WTC11 (cell line): ENCODE results near the gene FGF12. TPM values are rescaled to one million over a fixed set of nuclear protein-coding genes. Genes with fewer than 3 reads are reported as not detected.

Experiments used
- ATAC-seq: fragments of 200-7000 bp; cut with Tn5 transposase; 2 replicates; pipeline ENCODE4 v1.10.0; 2021; ENCODE audit warnings: mild to moderate bottlenecking, moderate library complexity
- CTCF ChIA-PET: fragments of 300-600 bp; sonication (Branson Sonifier 250); formaldehyde crosslinking; loops from one replicate; lab custom pipeline; 2021; ENCODE audit warnings: antibody characterized with exemption; lab: Charles Lee
- POLR2A ChIA-PET: fragments of 350-600 bp; sonication (Branson Sonifier 250); formaldehyde crosslinking; loops from one replicate; lab custom pipeline; 2021; ENCODE audit warnings: antibody characterized with exemption; lab: Charles Lee
- DNase-seq: peaks from one replicate; pipeline ENCODE4 v3.0.0; 2021; ENCODE audit warnings: low spot score
- H3K27ac Mint-ChIP-seq: 2 replicates; pipeline ENCODE4 v1.8.0; 2021; ENCODE audit warnings: mixed read lengths
- H3K27me3 Mint-ChIP-seq: 2 replicates; pipeline ENCODE4 v1.8.0; 2021; ENCODE audit warnings: low read depth, mild to moderate bottlenecking, moderate library complexity, mixed read lengths
- H3K36me3 Mint-ChIP-seq: 2 replicates; pipeline ENCODE4 v1.8.0; 2021; ENCODE audit warnings: mixed read lengths
- H3K4me1 Mint-ChIP-seq: 2 replicates; pipeline ENCODE4 v1.8.0; 2022; ENCODE audit warnings: mixed read lengths
- H3K4me3 Mint-ChIP-seq: 2 replicates; pipeline ENCODE4 v1.8.0; 2021; ENCODE audit warnings: mild to moderate bottlenecking, moderate library complexity, mixed read lengths
- H3K9me3 Mint-ChIP-seq: 2 replicates; pipeline ENCODE4 v1.8.0; 2021; ENCODE audit warnings: mixed read lengths
- CBFB ChIP-seq: sonication (generic); formaldehyde crosslinking; IDR thresholded peaks from 2 replicates; pipeline ENCODE4 v1.8.1; 2022; ENCODE audit warnings: mild to moderate bottlenecking, low read depth, missing genetic modification reagents
- ETV6 ChIP-seq: sonication (generic); formaldehyde crosslinking; IDR thresholded peaks from 2 replicates; pipeline ENCODE4 v1.8.1; 2022; ENCODE audit warnings: mild to moderate bottlenecking, missing genetic modification reagents
- IRF2 ChIP-seq: sonication (generic); formaldehyde crosslinking; IDR thresholded peaks from 2 replicates; pipeline ENCODE4 v1.8.0; 2022; ENCODE audit warnings: low read depth, missing genetic modification reagents, borderline replicate concordance
- JUN ChIP-seq: sonication (generic); formaldehyde crosslinking; IDR thresholded peaks from 2 replicates; pipeline ENCODE4 v1.8.0; 2023; ENCODE audit warnings: mild to moderate bottlenecking, missing genetic modification reagents
- NR2C2 ChIP-seq: sonication (generic); formaldehyde crosslinking; IDR thresholded peaks from 2 replicates; pipeline ENCODE4 v1.8.0; 2022; ENCODE audit warnings: mild to moderate bottlenecking, missing genetic modification reagents
- NR3C1 ChIP-seq: sonication (generic); formaldehyde crosslinking; conservative IDR thresholded peaks from 2 replicates; pipeline ENCODE4 v1.8.1; 2023; ENCODE audit warnings: low read depth, mild to moderate bottlenecking, missing genetic modification reagents
- OVOL2 ChIP-seq: fragments of 250-450 bp; sonication (Bioruptor Pico); IDR thresholded peaks from 2 replicates; pipeline ENCODE4 v1.9.0; 2021; ENCODE audit warnings: mild to moderate bottlenecking, borderline replicate concordance
- RORB ChIP-seq: fragments of 250-450 bp; sonication (Bioruptor Pico); IDR thresholded peaks from 2 replicates; pipeline ENCODE4 v1.9.0; 2021; ENCODE audit warnings: mild to moderate bottlenecking
- SMAD3 ChIP-seq: sonication (generic); formaldehyde crosslinking; IDR thresholded peaks from 2 replicates; pipeline ENCODE4 v1.8.0; 2022; ENCODE audit warnings: missing genetic modification reagents, mild to moderate bottlenecking, borderline replicate concordance
- SMAD4 ChIP-seq: sonication (generic); formaldehyde crosslinking; IDR thresholded peaks from 2 replicates; pipeline ENCODE4 v1.8.0; 2022; ENCODE audit warnings: mild to moderate bottlenecking, missing genetic modification reagents
- SP1 ChIP-seq: sonication (generic); formaldehyde crosslinking; conservative IDR thresholded peaks from 2 replicates; pipeline ENCODE4 v1.8.1; 2022; ENCODE audit warnings: missing genetic modification reagents
- TCF7 ChIP-seq: sonication (generic); formaldehyde crosslinking; IDR thresholded peaks from 2 replicates; pipeline ENCODE4 v1.8.0; 2022; ENCODE audit warnings: mild to moderate bottlenecking, low read depth, missing genetic modification reagents, moderate library complexity
- TEAD4 ChIP-seq: sonication (generic); formaldehyde crosslinking; IDR thresholded peaks from 2 replicates; pipeline ENCODE4 v1.8.0; 2022; ENCODE audit warnings: mild to moderate bottlenecking, missing genetic modification reagents
- ZBTB21 ChIP-seq: sonication (generic); formaldehyde crosslinking; IDR thresholded peaks from 2 replicates; pipeline ENCODE4 v1.8.1; 2023; ENCODE audit warnings: mild to moderate bottlenecking, missing genetic modification reagents, borderline replicate concordance
- ZNF121 ChIP-seq: sonication (generic); formaldehyde crosslinking; IDR thresholded peaks from 2 replicates; pipeline ENCODE4 v1.8.0; 2023; ENCODE audit warnings: missing genetic modification reagents
- ZNF232 ChIP-seq: sonication (generic); formaldehyde crosslinking; IDR thresholded peaks from 2 replicates; pipeline ENCODE4 v1.8.0; 2022; ENCODE audit warnings: mild to moderate bottlenecking, missing genetic modification reagents
- ZNF396 ChIP-seq: fragments of 250-450 bp; sonication (Bioruptor Pico); IDR thresholded peaks from 2 replicates; pipeline ENCODE4 v1.8.0; 2021; ENCODE audit warnings: mild to moderate bottlenecking, moderate library complexity, borderline replicate concordance
- ZNF423 ChIP-seq: fragments of 250-450 bp; sonication (Bioruptor Pico); IDR thresholded peaks from 2 replicates; pipeline ENCODE4 v2.1.2; 2022; ENCODE audit warnings: mild to moderate bottlenecking, moderate library complexity
- total RNA-seq: library from RNA; stranded (reverse); gene quantifications from 3 replicates; pipeline ENCODE4 v1.2.3, GENCODE V29; 2021
- TF ChIP-seq, protein P1 (sequence below): sonication (generic); formaldehyde crosslinking; IDR thresholded peaks from 2 replicates; pipeline ENCODE4 v1.8.0; 2023; ENCODE audit warnings: missing genetic modification reagents
- TF ChIP-seq, protein P2 (sequence below): sonication (generic); formaldehyde crosslinking; IDR thresholded peaks from 2 replicates; pipeline ENCODE4 v1.8.1; 2023; ENCODE audit warnings: mild to moderate bottlenecking, missing genetic modification reagents, moderate library complexity
- TF ChIP-seq, protein P3 (sequence below): sonication (generic); formaldehyde crosslinking; IDR thresholded peaks from 2 replicates; pipeline ENCODE4 v1.8.1; 2023; ENCODE audit warnings: mild to moderate bottlenecking, missing genetic modification reagents
- TF ChIP-seq, protein P4 (sequence below): sonication (generic); formaldehyde crosslinking; conservative IDR thresholded peaks from 2 replicates; pipeline ENCODE4 v1.8.1; 2023; ENCODE audit warnings: mild to moderate bottlenecking, low read depth, missing genetic modification reagents, moderate library complexity
- TF ChIP-seq, protein P5 (sequence below): sonication (generic); formaldehyde crosslinking; conservative IDR thresholded peaks from 2 replicates; pipeline ENCODE4 v1.8.1; 2022; ENCODE audit warnings: mild to moderate bottlenecking, missing genetic modification reagents
- TF ChIP-seq, protein P6 (sequence below): sonication (generic); formaldehyde crosslinking; IDR thresholded peaks from 2 replicates; pipeline ENCODE4 v1.8.1; 2022; ENCODE audit warnings: mild to moderate bottlenecking, missing genetic modification reagents, moderate library complexity, borderline replicate concordance
- TF ChIP-seq, protein P7 (sequence below): sonication (generic); formaldehyde crosslinking; IDR thresholded peaks from 2 replicates; pipeline ENCODE4 v1.8.0; 2022; ENCODE audit warnings: mild to moderate bottlenecking, missing genetic modification reagents

FGF12 gene
- total RNA-seq, 1 experiment from 2014 or later = 13.5 TPM

DNA sequence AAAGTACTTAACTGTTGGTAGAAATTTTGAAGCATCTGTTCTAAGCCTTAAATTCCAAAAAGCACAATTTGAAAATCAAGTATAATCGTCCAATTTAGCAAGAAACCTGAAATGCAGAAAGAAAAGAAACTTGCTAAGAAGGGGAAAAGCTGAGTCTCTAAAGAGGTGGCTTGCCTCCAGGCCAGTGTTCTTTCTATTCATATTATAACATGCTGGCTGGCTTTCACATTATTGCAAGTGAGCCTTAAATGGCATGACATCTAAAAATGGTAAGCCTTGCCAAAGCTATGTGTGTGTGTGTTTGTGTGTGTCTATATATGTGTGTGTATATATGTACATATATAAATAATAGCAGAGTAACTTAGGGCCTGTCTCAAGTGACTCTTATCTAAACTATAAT, 89.5 kb downstream of the FGF12 start:
- no peak overlapping the region for H3K27ac Mint-ChIP-seq
- peaks cover 4% of the 10 kb centered on the region for H3K4me1 Mint-ChIP-seq
- H3K36me3 Mint-ChIP-seq = no peaks in the 10 kb centered on the region
- DNase-seq (no peak), ATAC-seq (no peak)
- no peaks in the 10 kb centered on the region for H3K9me3 Mint-ChIP-seq
- POLR2A ChIA-PET = no interaction called here
- no peaks in the 10 kb centered on the region for H3K27me3 Mint-ChIP-seq
- CTCF ChIA-PET = no interaction called here
- TF ChIP-seq JUN (CRISPR knock-in tag) (no peak), IRF2 (CRISPR knock-in tag) (no peak)
- H3K4me3 Mint-ChIP-seq = no peak overlapping the region

DNA sequence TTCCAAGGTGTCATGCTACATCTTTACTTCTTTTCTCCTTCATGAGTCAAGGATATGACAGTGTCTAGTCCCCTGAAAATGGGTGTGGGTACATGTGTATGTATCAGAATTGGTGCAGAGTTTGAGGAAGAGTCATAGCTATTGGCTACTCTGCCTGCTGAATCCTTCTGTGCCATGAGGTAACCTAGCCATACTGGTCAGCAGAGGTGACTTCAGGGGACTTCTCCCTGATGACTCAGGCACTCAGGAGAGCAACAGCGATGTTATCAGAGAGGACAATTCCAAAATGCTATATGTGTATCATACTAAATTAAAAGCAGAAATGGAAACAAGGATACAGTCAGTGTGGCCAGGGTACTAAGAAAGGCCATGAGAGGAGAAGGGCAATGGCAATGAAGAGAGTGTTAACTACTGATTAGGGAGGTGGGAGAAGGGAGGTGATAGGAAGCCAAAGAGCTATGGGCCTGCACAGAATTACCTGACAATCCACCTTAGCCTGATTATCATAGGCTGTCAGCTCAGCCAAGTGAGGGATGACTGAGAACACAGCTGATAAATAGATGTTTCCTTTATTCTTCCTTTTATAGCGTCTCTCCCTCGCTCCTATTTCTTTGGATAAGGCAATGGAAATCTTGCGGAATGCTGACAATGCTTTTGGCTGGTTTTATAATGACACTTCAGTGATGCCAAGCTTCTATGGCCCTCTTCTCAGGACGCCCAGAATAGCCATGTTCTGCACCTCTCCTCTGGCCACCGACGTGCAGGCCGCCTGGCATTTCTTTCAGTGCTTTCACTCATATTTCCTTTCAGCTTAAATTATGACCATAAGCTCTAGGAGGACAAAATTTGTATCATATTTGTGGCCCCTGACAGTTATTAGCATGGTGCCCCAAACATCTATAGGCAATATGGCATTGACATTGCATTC, 90.6 kb downstream of the FGF12 start:
- Mint-ChIP-seq H3K4me1 (peaks cover 4% of the 10 kb centered on the region), H3K27ac (no peak overlapping the region), H3K4me3 (no peak overlapping the region), H3K9me3 (no peaks in the 10 kb centered on the region), H3K27me3 (no peaks in the 10 kb centered on the region), H3K36me3 (no peaks in the 10 kb centered on the region)
- no peak for ATAC-seq
- ChIA-PET POLR2A (no interaction called here), CTCF (interaction anchor here (0.5 kb wide), 1 partner anchor 1500 kb away, joined by 3 read pairs; no protein-coding TSS in a partner anchor)
- TF ChIP-seq TCF7 (CRISPR knock-in tag) (no peak), CBFB (CRISPR knock-in tag) (no peak), ETV6 (no peak), SMAD4 (CRISPR knock-in tag) (no peak), ZNF396 (CRISPR knock-in tag) (no peak), SP1 (CRISPR knock-in tag) (no peak), SMAD3 (no peak), ZBTB21 (CRISPR knock-in tag) (no peak), ZNF121 (CRISPR knock-in tag) (no peak)
- TF ChIP-seq, protein P1, sequence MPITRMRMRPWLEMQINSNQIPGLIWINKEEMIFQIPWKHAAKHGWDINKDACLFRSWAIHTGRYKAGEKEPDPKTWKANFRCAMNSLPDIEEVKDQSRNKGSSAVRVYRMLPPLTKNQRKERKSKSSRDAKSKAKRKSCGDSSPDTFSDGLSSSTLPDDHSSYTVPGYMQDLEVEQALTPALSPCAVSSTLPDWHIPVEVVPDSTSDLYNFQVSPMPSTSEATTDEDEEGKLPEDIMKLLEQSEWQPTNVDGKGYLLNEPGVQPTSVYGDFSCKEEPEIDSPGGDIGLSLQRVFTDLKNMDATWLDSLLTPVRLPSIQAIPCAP = no peak
- TF ChIP-seq, protein P2, sequence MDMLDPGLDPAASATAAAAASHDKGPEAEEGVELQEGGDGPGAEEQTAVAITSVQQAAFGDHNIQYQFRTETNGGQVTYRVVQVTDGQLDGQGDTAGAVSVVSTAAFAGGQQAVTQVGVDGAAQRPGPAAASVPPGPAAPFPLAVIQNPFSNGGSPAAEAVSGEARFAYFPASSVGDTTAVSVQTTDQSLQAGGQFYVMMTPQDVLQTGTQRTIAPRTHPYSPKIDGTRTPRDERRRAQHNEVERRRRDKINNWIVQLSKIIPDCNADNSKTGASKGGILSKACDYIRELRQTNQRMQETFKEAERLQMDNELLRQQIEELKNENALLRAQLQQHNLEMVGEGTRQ (CRISPR knock-in tag) = no peak
- DNase-seq = no peak

DNA sequence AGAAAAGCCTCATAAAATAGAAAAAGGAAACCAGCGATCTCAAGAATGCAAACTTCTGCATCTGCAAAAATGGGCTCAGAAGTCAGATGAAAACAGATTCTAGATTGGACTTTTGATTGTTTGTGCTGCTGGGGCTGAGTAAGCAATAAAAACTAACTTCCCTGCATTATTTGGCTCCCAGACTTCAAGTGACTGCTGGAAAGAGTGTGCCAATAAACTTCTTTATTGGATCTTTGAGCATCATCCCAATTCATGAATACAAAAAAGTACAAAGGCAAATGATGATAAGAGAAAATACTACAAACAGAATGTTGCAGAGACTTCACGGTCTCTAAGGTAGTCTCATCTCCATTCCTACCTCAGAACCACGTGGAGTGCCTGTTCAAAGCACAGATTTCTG, 97.9 kb downstream of the FGF12 start:
- no peak for ATAC-seq
- TF ChIP-seq NR3C1 (CRISPR knock-in tag) (no peak), NR2C2 (no peak), CBFB (CRISPR knock-in tag) (no peak), TEAD4 (CRISPR knock-in tag) (no peak), ZNF232 (CRISPR knock-in tag) (no peak), OVOL2 (CRISPR knock-in tag) (no peak), ZNF423 (CRISPR knock-in tag) (no peak), RORB (CRISPR knock-in tag) (no peak), JUN (CRISPR knock-in tag) (no peak)
- TF ChIP-seq, protein P3, sequence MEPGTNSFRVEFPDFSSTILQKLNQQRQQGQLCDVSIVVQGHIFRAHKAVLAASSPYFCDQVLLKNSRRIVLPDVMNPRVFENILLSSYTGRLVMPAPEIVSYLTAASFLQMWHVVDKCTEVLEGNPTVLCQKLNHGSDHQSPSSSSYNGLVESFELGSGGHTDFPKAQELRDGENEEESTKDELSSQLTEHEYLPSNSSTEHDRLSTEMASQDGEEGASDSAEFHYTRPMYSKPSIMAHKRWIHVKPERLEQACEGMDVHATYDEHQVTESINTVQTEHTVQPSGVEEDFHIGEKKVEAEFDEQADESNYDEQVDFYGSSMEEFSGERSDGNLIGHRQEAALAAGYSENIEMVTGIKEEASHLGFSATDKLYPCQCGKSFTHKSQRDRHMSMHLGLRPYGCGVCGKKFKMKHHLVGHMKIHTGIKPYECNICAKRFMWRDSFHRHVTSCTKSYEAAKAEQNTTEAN (CRISPR knock-in tag) = no peak
- TF ChIP-seq, protein P4, sequence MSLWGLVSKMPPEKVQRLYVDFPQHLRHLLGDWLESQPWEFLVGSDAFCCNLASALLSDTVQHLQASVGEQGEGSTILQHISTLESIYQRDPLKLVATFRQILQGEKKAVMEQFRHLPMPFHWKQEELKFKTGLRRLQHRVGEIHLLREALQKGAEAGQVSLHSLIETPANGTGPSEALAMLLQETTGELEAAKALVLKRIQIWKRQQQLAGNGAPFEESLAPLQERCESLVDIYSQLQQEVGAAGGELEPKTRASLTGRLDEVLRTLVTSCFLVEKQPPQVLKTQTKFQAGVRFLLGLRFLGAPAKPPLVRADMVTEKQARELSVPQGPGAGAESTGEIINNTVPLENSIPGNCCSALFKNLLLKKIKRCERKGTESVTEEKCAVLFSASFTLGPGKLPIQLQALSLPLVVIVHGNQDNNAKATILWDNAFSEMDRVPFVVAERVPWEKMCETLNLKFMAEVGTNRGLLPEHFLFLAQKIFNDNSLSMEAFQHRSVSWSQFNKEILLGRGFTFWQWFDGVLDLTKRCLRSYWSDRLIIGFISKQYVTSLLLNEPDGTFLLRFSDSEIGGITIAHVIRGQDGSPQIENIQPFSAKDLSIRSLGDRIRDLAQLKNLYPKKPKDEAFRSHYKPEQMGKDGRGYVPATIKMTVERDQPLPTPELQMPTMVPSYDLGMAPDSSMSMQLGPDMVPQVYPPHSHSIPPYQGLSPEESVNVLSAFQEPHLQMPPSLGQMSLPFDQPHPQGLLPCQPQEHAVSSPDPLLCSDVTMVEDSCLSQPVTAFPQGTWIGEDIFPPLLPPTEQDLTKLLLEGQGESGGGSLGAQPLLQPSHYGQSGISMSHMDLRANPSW (CRISPR knock-in tag) = no peak
- TF ChIP-seq, protein P5, sequence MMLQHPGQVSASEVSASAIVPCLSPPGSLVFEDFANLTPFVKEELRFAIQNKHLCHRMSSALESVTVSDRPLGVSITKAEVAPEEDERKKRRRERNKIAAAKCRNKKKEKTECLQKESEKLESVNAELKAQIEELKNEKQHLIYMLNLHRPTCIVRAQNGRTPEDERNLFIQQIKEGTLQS (CRISPR knock-in tag) = no peak
- TF ChIP-seq, protein P6, sequence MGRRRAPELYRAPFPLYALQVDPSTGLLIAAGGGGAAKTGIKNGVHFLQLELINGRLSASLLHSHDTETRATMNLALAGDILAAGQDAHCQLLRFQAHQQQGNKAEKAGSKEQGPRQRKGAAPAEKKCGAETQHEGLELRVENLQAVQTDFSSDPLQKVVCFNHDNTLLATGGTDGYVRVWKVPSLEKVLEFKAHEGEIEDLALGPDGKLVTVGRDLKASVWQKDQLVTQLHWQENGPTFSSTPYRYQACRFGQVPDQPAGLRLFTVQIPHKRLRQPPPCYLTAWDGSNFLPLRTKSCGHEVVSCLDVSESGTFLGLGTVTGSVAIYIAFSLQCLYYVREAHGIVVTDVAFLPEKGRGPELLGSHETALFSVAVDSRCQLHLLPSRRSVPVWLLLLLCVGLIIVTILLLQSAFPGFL (CRISPR knock-in tag) = no peak
- TF ChIP-seq, protein P7, sequence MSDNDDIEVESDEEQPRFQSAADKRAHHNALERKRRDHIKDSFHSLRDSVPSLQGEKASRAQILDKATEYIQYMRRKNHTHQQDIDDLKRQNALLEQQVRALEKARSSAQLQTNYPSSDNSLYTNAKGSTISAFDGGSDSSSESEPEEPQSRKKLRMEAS (CRISPR knock-in tag) = no peak

More for the DNA sequence above, 97.9 kb downstream of the FGF12 start:
- DNase-seq = no peak
- Mint-ChIP-seq H3K27ac (no peak overlapping the region), H3K9me3 (peaks cover 3% of the 10 kb centered on the region; the same call in 1 of the 2 replicates), H3K36me3 (no peaks in the 10 kb centered on the region), H3K27me3 (no peaks in the 10 kb centered on the region), H3K4me3 (no peak overlapping the region), H3K4me1 (no peaks in the 10 kb centered on the region)
- ChIA-PET POLR2A (no interaction called here), CTCF (no interaction called here)
